OCI-LY7 (cell line): ENCODE measurements around the gene FAM131C.

Experiments used
- EZH2phosphoT487 ChIP-seq: fragments of 200-600 bp; sonication (generic); IDR thresholded peaks from 2 replicates; pipeline ENCODE4 v1.6.1; 2018; ENCODE audit warnings: low read depth, borderline replicate concordance, mild to moderate bottlenecking, mixed run types, antibody characterized with exemption, low read length, moderate library complexity, mixed read lengths
- TF ChIP-seq, protein P1 (sequence below): fragments of 200-600 bp; sonication (generic); conservative IDR thresholded peaks from 2 replicates; pipeline ENCODE4 v1.5.1; 2014; ENCODE audit warnings: mild to moderate bottlenecking, antibody characterized with exemption, low read length, moderate library complexity, mixed read lengths

DNA sequence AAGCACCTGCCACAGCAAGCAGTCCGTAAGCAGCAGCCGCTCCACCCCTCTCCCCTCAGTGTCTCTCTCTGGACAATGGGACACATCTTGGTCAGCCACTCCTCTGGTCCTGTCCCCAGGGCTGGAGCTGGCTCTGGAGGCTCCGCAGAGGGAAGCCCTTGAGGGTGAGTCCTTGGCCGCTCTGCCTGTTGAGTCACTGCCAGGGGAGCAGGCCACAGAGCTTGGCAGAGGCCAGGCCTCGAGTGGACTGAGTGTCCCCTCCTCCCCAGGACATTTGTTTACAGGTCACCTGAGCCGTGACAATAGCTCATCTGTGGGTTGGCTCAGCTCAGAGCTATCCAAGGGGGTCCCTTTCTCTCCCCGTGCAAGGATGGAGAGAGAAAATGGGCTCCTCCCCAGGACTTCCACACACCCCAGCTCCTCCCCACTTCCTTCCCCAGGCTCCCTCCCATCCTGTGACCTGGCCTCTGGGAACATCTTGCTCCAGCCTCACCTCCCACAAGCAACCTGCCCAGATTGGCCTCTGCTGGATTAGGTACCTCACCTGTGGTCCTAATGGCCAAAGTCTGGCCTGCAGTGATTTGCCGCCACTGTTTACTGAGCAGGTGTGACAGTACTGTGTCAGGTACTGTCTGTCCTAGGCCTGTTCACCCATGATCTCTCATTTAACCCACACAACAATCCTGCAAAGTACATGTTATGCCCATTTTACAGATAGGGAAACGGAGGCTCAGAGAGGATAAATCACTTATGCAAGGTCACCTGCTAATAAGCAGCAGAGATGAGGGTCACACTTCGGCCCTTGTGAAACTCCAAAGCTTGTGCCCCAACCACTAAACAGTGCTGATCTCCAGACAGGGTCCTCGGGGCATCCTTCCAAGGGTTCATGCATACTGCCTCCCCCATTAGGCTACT is 4.8 kb downstream of the FAM131C start:
- TF ChIP-seq, protein P1, sequence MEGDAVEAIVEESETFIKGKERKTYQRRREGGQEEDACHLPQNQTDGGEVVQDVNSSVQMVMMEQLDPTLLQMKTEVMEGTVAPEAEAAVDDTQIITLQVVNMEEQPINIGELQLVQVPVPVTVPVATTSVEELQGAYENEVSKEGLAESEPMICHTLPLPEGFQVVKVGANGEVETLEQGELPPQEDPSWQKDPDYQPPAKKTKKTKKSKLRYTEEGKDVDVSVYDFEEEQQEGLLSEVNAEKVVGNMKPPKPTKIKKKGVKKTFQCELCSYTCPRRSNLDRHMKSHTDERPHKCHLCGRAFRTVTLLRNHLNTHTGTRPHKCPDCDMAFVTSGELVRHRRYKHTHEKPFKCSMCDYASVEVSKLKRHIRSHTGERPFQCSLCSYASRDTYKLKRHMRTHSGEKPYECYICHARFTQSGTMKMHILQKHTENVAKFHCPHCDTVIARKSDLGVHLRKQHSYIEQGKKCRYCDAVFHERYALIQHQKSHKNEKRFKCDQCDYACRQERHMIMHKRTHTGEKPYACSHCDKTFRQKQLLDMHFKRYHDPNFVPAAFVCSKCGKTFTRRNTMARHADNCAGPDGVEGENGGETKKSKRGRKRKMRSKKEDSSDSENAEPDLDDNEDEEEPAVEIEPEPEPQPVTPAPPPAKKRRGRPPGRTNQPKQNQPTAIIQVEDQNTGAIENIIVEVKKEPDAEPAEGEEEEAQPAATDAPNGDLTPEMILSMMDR = no peak
- no peak for TF ChIP-seq EZH2phosphoT487
